HG02852 (cell line): Measurements from ENCODE around the gene EHF.
A peak's percentile ranks its signal among the peaks of the same experiment; 100 is the strongest.

Experiments
- ATAC-seq: cut with Tn5 transposase; IDR thresholded peaks from one replicate; pipeline ENCODE4 v1.9.1; 2021; ENCODE audit warnings: mild to moderate bottlenecking, moderate library complexity; ENCODE audit not compliant: unreplicated experiment

Gene EHF

DNA sequence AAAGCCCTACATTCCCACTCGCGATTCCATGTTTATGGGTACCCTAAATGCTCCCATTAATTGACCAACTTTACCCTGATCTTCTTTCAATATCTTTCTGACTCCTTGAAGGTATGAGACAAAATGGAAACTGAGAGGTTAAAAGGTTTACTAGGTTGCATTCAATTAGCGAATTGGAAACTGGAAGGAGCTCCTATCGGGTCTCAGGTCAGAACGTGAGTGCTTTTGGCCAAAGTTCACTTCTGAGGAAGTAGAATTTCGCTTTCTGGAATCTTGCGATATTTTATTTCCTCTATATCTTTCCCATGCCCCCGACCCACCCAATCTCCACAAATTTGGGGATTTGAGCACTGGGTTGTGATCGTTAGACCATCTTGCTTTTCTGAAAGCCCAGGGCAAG is 2.6 kb downstream of the EHF start:
- peak; percentile 39 for ATAC-seq

DNA sequence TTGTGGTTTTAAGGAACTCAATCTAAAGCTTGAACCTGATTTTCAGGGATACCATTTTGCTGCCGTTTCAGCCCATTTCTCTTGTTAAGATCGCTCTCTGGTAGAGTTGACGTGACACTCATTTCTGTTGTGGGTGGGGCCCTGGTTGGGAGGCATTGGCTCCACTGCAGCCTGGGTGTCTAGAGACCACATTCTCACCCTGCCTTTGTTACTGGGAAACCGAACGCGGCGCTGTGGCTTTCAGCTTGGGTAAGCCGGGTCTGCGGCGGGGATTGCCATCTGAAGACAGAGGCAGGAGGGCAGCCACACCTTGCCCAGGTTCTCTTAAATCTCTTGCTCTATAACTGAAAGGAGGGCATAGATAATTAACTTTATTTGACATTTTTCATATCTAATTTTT is 3.2 kb downstream of the EHF start:
- ATAC-seq, result peak; percentile 81

DNA sequence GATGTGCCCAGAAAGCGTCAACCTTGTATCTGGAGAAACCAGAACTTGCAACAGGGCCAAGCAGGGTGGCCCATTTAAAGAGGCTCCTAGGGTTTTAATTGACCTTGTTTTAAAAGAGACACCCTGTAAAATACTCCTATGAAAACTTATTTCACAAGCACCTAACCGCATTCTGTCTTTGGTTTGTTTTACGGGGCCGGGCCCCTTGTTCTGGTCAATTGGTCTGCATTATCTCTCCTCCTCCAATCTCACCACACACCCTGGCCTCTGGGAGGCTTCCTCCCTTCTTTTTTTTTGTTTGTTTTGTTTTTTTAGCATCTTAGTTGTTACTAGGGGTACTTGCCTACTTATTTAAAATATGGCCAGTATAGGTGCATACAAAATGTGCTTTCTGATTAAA is 4.7 kb downstream of the EHF start:
- ATAC-seq, result no peak

DNA sequence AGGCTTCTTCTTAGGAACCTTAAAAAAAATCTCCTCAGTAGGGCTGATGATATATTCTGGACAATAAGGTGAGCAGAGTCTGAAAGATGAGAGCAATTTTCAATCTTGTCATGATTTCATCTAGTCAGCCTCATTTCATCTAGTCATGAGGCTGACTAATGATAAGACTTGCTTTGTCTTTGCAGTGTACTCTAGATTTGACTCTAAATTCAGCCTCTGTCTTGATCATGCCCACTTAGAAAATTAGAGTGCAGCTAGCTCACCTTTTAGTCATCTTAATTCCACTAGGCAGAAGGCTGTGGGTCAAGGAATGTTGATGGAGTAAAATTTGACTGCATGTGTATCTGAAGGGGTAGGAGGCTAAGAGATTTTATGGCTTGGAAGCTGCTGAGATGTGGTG is 5.5 kb downstream of the EHF start:
- ATAC-seq, result peak; percentile 37

DNA sequence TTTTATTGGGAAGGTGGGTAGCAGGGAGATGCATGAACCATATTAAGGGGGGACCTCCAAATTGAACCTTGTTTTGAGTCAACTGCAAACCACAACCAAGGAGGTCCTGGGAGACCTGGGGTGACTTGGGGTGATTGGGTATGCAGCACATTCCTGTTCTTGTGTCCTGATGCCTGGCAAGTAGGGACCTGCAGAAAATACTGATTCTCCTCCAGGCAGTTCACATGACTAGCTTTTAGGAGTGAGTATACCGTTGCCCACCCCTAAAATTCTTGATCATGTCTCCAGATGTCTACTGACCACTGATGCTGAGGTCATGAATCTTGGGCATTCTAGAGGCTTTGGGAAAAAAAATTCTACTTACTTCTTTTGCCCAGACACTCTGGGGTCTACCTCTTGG is 6.3 kb downstream of the EHF start:
- no peak for ATAC-seq

GRCh38 chr11:34629711-34630110 is 8.8 kb downstream of the EHF start:
- no peak for ATAC-seq

DNA sequence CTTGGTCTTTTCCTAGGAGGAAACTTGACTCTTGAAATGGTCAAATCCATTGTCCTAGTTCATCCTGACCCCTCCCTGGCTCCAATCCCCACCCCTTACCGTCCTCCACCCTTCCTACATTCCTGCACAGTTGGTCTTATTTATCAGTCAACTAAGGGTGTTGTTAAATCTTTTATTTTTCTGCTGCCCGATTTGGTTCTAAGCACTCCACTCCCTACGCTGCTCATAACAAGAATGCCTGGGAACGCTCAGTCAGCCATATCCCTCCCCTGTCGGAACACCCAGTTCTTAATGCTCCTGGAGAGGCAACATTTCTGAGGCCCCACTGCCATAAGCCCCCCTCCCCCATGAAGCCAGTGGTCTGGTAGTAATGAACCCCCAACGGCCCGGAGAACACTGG is 9.7 kb downstream of the EHF start:
- no peak for ATAC-seq

GRCh38 chr11:34631297-34631696 is 10.4 kb downstream of the EHF start:
- no peak for ATAC-seq

- no peak for ATAC-seq
These were observed 10.8 kb downstream of the EHF start for GRCh38 chr11:34631737-34632104.

DNA sequence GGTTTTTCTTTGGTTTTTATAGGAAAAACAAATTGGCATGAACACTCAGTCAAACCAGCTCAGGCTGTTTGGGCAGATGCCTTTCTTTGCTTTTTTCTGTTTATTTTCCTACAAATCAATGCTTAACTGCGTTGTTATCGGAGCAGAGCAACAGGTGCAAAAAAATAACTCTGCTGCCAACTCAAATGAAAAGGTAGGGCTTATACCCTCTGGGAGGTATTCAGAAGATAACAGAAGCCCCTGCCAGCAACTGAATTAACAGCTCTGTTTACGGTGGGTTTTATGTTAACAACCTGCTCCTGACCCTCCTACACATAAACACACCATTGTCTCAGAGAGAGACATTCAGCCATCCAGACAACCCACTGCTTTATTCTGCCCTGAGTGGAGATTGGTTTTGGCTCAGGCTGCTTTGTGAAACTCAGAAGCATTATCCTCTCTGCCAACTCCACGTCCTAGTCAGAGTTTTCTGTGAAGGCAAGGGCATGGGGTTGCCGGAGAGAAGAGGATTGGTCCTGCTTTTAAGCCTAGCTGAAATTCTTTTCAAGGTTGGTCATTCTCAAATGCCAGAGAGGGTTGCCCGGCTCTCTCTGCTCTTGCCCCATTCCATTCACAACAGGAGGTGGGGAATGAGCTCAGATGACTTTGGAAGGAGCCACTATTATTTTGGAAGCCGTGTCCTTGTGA is 11.4 kb downstream of the EHF start:
- no peak for ATAC-seq

DNA sequence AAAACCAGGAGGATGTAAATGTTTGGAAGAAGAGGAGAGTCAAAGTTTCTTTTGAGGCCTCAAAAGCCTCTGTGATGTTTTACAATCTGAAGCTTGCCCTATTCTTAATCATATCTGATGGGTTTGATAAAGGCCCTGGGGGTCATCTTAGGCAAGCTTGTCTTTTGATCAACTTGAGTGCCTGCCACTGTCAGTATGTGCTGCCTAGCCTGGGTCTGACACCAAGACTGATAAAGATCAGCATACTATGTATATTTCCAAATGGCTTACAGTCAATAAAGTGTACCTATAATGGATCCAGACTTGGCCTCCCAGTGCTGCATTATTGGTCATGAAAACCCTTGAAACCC is 12.7 kb downstream of the EHF start:
- no peak for ATAC-seq

- peak; percentile 87 for ATAC-seq
These were observed 13.2 kb downstream of the EHF start for GRCh38 chr11:34633990-34634693.

- no peak for ATAC-seq
These were observed 13.8 kb downstream of the EHF start for GRCh38 chr11:34634694-34635062.

GRCh38 chr11:34636127-34636526 is 15.2 kb downstream of the EHF start:
- no peak for ATAC-seq

DNA sequence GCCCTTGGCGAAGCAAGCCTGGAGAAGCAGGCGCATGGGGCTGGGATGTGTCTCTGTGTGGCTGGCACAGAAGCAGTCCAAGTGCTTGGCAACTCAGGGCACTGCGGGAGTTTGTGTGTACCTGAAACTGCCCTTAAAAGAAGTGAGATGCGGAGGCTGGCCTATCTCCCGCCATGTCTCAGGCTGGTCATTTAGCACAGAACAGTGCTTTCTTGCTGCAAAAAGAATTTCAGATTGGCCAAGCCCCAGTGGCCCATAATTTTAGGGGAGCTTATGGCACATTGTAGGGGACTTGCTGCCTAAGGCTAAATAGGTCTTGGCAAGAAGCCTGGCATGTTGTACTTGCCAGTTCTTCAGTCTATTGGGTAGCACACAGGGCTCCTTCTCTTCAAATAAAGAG is 16.4 kb downstream of the EHF start:
- ATAC-seq, result no peak

DNA sequence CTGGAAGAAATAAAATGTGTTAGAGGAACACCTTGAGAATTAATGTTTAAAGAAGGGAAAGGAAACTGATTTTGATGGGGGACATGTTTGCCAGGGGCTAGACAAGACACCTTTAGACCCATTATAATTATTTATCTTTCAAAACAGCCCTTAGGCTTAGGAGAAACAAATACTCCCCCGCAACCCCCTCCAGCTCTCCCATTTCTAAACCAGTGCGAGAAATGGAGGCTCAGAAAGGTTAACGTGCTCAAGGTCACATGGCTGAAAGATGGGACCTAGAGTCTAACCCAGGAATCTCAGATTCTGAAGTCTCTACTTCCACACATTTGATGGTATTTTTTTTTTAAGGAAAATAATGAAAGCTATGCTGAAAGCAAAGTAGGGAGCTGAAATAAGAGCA is 18.0 kb downstream of the EHF start:
- no peak for ATAC-seq

DNA sequence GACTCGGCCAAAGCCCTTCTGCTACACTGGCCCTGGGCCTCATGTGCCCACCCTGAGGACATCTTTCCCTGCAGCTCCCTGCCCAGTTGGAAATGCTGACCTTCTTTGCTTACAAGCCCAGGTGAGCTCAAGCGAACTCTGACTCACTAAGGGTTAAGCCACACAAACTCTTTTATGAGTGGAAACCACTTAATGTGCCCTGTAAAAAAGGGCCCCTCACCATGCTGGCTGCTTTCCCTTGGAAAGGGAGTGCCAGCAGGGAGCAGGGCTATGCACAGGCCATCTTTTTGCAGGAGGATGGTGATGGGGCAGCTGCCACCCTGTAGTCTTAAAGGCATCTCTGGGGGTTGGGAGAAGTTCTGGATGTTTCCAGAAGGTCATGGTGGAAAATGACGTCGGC is 18.7 kb downstream of the EHF start:
- no peak for ATAC-seq

GRCh38 chr11:34640050-34640923 is 19.4 kb downstream of the EHF start:
- ATAC-seq, result peak; percentile 64

DNA sequence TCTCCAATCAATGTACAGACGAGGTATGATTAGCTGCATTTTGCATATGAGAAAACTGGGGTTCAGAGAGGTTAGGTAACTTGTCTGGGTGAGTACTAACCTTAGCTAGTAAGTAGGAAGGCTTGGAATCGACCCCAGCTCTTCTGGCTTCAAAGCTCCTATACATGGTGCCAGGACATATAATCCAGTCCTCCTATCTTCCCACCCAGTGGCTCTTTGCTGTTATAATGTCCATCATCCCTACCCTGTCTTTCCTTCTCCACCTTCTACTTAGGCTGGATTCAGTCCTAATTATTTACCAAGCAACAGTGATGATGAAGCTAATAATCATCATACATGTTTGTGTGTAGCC is 20.0 kb downstream of the EHF start:
- no peak for ATAC-seq

DNA sequence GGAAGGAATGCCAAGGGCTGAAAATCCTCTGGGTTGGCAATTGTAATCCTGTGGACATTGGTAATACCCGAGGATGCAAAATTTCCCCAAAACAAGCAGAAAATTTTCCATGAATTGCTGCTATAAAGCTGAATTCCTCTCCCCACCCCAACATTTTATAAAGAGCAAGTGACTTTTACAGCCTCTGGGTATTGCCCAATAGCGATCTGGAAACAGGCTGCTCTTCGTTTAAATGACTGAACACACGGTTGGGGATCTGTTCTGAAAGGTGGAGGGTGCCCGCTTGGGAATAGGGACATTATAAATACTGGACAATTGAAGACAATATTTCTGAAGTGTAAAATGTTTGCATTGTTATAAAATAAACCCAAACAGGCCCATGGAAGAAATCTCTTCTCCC is 20.6 kb downstream of the EHF start:
- no peak for ATAC-seq

DNA sequence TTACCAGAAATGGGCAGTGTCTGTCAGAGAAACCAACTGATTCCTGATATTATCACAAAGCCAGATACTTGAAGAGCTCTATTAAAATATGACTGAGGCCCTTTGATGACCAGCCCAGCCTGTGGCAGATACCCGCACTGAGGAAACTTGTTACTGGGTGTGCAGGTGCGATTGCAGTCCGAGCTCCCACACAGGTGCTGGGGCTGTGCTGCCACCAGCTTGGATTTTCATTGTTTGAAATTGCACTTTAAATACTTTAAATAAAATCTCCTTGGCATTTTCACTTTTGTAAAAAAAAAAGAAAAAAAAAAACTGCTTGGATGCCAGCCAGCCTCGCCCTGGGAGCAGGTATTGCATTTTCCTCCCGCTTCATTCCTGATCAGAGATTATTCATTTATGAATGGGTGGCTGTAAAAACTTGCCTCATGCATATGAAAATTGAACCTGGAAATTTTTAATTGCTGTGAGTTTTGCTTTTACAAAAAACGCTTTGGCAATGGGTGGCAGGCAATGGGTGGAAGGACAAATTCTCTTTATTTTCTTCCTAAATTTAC is 21.2 kb downstream of the EHF start:
- ATAC-seq, result no peak

- no peak for ATAC-seq
These were observed 22.0 kb downstream of the EHF start for GRCh38 chr11:34642873-34643272.
